ENCODE measurements around the gene HNRNPCL1. TPM values are rescaled to one million over a fixed set of nuclear protein-coding genes. Genes with fewer than 3 reads are reported as not detected.
"Not testable (repeated sequence)": the region's sequence is repeated elsewhere in the genome, so short reads cannot be mapped to it uniquely, and the experiment has no call there.

The HNRNPCL1 gene
- not detected in 2 replicates for total RNA-seq (2014; rRNA removed; shearing (Covaris generic))

GRCh38 chr1:12848620-12849019 lies at the start of gene HNRNPCL1:
Gene HNRNPCL1, minus strand, starts transcription at chr1:12848720. Its CDS starts 431 bp downstream, at chr1:12848289.
- not testable (repeated sequence) for H3K4me1 ChIP-seq; H3K9me3 ChIP-seq (replicated peaks); H3K36me3 ChIP-seq; H3K27ac ChIP-seq; DNase-seq; H3K4me3 ChIP-seq; H3K27me3 ChIP-seq

GRCh38 chr1:12898170-12898569 lies 49.6 kb upstream of the HNRNPCL1 start, which contains the start of gene PRAMEF10:
Gene PRAMEF10, minus strand, starts transcription at chr1:12898270. Its CDS starts 2,423 bp downstream, at chr1:12895847.
- H3K9me3 ChIP-seq (replicated peaks); H3K27me3 ChIP-seq; DNase-seq; H3K4me1 ChIP-seq; H3K4me3 ChIP-seq; H3K36me3 ChIP-seq; H3K27ac ChIP-seq: not testable (repeated sequence)

GRCh38 chr1:12886101-12886500 lies 37.6 kb upstream of the HNRNPCL1 start, which contains the start of gene PRAMEF4:
Gene PRAMEF4, minus strand, starts transcription at chr1:12886201. Its CDS starts 2,807 bp downstream, at chr1:12883394.
- not testable (repeated sequence) for H3K27me3 ChIP-seq; H3K4me1 ChIP-seq; H3K9me3 ChIP-seq (replicated peaks); H3K27ac ChIP-seq; DNase-seq; H3K4me3 ChIP-seq; H3K36me3 ChIP-seq

GRCh38 chr1:12878453-12878852 lies 29.9 kb upstream of the HNRNPCL1 start:
- not testable (repeated sequence) for H3K4me3 ChIP-seq; H3K27me3 ChIP-seq; H3K27ac ChIP-seq; H3K9me3 ChIP-seq (replicated peaks); DNase-seq; H3K4me1 ChIP-seq; H3K36me3 ChIP-seq

- not testable (repeated sequence) for H3K36me3 ChIP-seq; H3K4me3 ChIP-seq; H3K9me3 ChIP-seq (replicated peaks); H3K4me1 ChIP-seq; DNase-seq; H3K27me3 ChIP-seq; H3K27ac ChIP-seq
Observed at GRCh38 chr1:12863131-12863880, 14.8 kb upstream of the HNRNPCL1 start.

- not testable (repeated sequence) for H3K9me3 ChIP-seq (replicated peaks); H3K27me3 ChIP-seq; DNase-seq; H3K27ac ChIP-seq; H3K4me1 ChIP-seq; H3K4me3 ChIP-seq; H3K36me3 ChIP-seq
Observed at GRCh38 chr1:12856786-12857185, 8.3 kb upstream of the HNRNPCL1 start, which contains the start of gene PRAMEF2. Gene PRAMEF2, plus strand, starts transcription at chr1:12857086. Its CDS starts 1,924 bp downstream, at chr1:12859010.

- H3K4me1 ChIP-seq: no peaks in the 10 kb centered on the region
- H3K36me3 ChIP-seq: no peaks in the 10 kb centered on the region
- no peak overlapping the region for H3K27ac ChIP-seq
- no peaks in the 10 kb centered on the region for H3K9me3 ChIP-seq (replicated peaks)
- no peak for DNase-seq
- H3K4me3 ChIP-seq: no peak overlapping the region
- H3K27me3 ChIP-seq: no peaks in the 10 kb centered on the region
Observed at GRCh38 chr1:12851779-12852178, 3.3 kb upstream of the HNRNPCL1 start.

- H3K27me3 ChIP-seq; H3K4me3 ChIP-seq; H3K27ac ChIP-seq; H3K36me3 ChIP-seq; H3K9me3 ChIP-seq (replicated peaks); DNase-seq; H3K4me1 ChIP-seq: not testable (repeated sequence)
Observed at GRCh38 chr1:12833251-12833650, 15.3 kb downstream of the HNRNPCL1 start.

- not testable (repeated sequence) for H3K4me1 ChIP-seq, DNase-seq
Observed at GRCh38 chr1:12831310-12831709, 17.2 kb downstream of the HNRNPCL1 start, which contains the start of gene PRAMEF11. Gene PRAMEF11, minus strand, starts transcription at chr1:12831410. Its CDS starts 2,621 bp downstream, at chr1:12828789.

GRCh38 chr1:12819061-12819460 lies 29.5 kb downstream of the HNRNPCL1 start:
- not testable (repeated sequence) for H3K4me1 ChIP-seq; H3K4me3 ChIP-seq; H3K27ac ChIP-seq; H3K9me3 ChIP-seq (replicated peaks); H3K27me3 ChIP-seq; DNase-seq; H3K36me3 ChIP-seq

More at GRCh38 chr1:12831310-12831709, 17.2 kb downstream of the HNRNPCL1 start, which contains the start of gene PRAMEF11:
- H3K27ac ChIP-seq; H3K9me3 ChIP-seq (replicated peaks); H3K4me3 ChIP-seq; H3K36me3 ChIP-seq; H3K27me3 ChIP-seq: not testable (repeated sequence)

GRCh38 chr1:12811409-12811784 lies 37.1 kb downstream of the HNRNPCL1 start:
- Histone ChIP-seq H3K4me1 (no peaks in the 10 kb centered on the region), H3K36me3 (no peaks in the 10 kb centered on the region), H3K9me3 (replicated peaks) (no peaks in the 10 kb centered on the region), H3K4me3 (no peak overlapping the region), H3K27ac (no peak overlapping the region), H3K27me3 (peaks cover 5% of the 10 kb centered on the region; the same call in 1 of the 2 replicates)
- DNase-seq: no peak

- no peak overlapping the region for H3K27ac ChIP-seq
Observed at GRCh38 chr1:12810691-12811408, 37.7 kb downstream of the HNRNPCL1 start.

GRCh38 chr1:12809933-12810332 lies 38.6 kb downstream of the HNRNPCL1 start:
- Histone ChIP-seq H3K36me3 (no peaks in the 10 kb centered on the region), H3K27ac (no peak overlapping the region), H3K27me3 (peaks cover 5% of the 10 kb centered on the region; the same call in 1 of the 2 replicates), H3K4me3 (no peak overlapping the region), H3K9me3 (replicated peaks) (no peaks in the 10 kb centered on the region), H3K4me1 (no peaks in the 10 kb centered on the region)
- no peak for DNase-seq

More at GRCh38 chr1:12810691-12811408, 37.7 kb downstream of the HNRNPCL1 start:
- Histone ChIP-seq H3K9me3 (replicated peaks) (no peaks in the 10 kb centered on the region), H3K4me1 (no peaks in the 10 kb centered on the region), H3K27me3 (peaks cover 5% of the 10 kb centered on the region; the same call in 1 of the 2 replicates), H3K4me3 (no peak overlapping the region), H3K36me3 (no peaks in the 10 kb centered on the region)
- DNase-seq: no peak

- no peak for DNase-seq
- no peak overlapping the region for H3K4me3 ChIP-seq
- H3K4me1 ChIP-seq: no peaks in the 10 kb centered on the region
- H3K27me3 ChIP-seq: no peaks in the 10 kb centered on the region
- no peak overlapping the region for H3K27ac ChIP-seq
- no peaks in the 10 kb centered on the region for H3K9me3 ChIP-seq (replicated peaks)
- H3K36me3 ChIP-seq: no peaks in the 10 kb centered on the region
Observed at GRCh38 chr1:12799730-12800129, 48.8 kb downstream of the HNRNPCL1 start.

- Histone ChIP-seq H3K27ac (no peak overlapping the region), H3K27me3 (no peaks in the 10 kb centered on the region), H3K9me3 (replicated peaks) (no peaks in the 10 kb centered on the region), H3K4me3 (no peak overlapping the region), H3K36me3 (no peaks in the 10 kb centered on the region), H3K4me1 (no peaks in the 10 kb centered on the region)
- DNase-seq: no peak
Observed at GRCh38 chr1:12798911-12799310, 49.6 kb downstream of the HNRNPCL1 start.
